Stimulated activated CD8-positive, alpha-beta memory T cell treated with anti-CD3 and anti-CD28 coated beads, Interleukin-15, amount 100 ng/mL, for 24 hours (primary cell): ENCODE results near the gene ENDOD1.
A peak's percentile ranks its signal among the peaks of the same experiment; 100 is the strongest.

Source experiments
- DNase-seq: peaks from one replicate; pipeline ENCODE4 v3.0.0-alpha.2; 2020; ENCODE audit warnings: low read depth

ENDOD1 gene

DNA sequence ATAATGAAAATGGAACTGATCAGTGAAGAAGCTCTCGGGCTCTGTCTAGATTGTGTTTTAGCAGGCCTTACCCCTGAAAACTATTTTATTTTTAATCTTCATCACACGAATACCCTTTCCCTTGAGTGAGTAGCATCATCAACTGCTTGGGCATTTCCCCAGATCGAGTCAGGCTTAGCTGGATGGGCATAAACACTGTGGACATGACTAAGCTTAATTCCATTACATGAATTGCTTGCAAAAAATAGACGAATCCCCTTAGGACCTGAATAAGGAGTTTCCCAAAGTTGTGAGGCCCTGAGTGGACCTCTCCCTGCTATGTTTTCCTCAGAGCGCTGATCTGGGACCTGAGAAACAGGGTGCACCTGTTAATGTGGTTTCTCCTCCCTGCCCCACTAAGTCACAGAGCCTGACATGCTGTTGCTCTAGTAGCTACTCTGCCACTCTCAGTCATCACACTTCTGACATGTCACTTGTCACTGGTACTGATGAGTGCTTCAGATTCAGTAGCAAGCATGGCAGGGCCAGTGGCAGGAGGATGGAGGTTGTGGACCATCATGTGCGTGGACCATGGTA is 53.5 kb downstream of the ENDOD1 start:
- no peak for DNase-seq

DNA sequence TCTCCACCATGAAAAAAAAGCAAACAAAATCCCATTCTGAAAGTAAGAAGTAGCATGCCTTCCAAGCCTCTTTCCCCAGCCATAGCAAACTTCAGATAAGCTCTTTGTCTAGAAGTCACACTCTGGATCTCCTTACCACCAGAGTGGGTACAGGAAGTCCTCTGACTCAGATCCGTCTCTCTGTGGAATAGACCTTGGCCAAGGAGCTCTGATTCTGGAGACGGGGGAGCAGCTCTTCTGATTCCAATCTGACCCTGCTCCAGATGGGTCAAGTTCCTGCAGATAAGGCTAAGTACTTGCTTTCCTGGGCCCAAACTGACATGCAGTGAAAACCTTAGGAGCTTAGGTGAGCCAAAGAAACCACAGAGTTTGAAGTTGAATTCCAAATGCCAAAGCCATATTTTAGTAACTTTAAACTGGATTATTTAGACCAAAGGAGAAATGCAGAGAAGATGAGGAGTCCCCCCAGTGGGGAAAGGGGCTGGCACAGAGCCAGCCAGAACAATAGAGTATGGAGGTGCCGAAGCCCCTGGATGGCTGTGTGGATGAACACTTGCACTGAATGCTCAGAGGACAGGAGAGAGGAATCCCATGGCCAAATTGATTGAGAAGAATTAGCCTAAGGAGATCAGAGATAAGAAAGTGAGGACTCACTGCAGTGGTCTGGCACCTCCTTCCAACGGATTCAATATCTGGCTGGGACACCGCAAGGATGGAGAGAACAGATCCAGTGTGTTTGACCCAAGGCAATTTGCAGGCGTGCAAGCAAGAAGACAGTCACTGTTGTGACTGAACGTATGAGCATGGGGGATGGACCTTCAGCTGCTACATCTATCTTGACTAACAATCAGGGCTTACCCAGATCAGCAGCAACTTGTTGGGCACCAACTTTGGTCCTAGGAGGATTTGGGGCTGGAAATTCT is 54.9 kb downstream of the ENDOD1 start:
- no peak for DNase-seq

GRCh38 chr11:95145430-95146060 is 55.9 kb downstream of the ENDOD1 start:
- no peak for DNase-seq

DNA sequence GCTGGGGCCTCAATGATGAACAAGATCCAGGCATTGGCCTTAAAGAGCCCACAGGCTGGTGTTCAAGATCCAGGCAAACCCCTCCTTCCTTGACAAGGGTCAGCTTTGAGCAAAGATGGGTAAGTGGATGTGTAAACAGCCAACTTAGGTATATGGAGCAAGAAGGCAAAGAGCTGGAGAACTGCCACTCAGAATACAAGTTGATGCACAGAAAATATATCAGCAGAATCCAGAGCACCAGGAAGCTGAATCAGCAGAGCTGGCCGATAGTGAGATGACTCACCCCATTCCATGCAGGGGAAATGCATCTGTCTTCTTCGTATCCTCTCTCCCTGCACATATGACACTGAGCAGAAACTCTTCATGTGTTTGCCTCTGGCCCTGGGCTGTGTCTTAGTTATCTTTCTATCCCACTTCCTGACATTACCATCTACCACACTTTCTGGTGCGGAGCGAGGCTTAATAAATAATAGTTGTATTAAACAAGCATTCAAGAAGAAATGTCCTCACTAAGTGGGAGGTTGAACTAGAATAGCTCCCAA is 57.8 kb downstream of the ENDOD1 start:
- DNase-seq: no peak

GRCh38 chr11:95148406-95148805 is 58.8 kb downstream of the ENDOD1 start:
- no peak for DNase-seq

DNA sequence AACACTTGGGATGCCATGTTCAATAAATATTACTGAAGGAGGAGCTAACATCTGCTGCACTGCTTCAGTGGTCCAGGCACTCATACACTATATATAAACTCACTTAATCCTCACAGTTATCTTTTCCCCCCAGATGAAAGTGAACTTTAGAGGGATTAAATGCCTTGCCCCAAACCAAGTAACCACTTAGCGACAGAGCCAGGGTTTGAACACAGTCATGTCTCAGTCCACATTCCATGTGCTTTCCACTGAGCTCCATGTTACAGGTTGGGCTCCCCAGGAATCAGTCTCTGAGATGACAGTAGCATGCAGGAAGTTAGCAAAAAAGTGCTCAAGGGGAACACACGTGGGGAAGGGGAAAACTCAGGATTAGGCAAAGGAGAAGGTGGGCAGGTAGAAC is 59.3 kb downstream of the ENDOD1 start:
- no peak for DNase-seq

DNA sequence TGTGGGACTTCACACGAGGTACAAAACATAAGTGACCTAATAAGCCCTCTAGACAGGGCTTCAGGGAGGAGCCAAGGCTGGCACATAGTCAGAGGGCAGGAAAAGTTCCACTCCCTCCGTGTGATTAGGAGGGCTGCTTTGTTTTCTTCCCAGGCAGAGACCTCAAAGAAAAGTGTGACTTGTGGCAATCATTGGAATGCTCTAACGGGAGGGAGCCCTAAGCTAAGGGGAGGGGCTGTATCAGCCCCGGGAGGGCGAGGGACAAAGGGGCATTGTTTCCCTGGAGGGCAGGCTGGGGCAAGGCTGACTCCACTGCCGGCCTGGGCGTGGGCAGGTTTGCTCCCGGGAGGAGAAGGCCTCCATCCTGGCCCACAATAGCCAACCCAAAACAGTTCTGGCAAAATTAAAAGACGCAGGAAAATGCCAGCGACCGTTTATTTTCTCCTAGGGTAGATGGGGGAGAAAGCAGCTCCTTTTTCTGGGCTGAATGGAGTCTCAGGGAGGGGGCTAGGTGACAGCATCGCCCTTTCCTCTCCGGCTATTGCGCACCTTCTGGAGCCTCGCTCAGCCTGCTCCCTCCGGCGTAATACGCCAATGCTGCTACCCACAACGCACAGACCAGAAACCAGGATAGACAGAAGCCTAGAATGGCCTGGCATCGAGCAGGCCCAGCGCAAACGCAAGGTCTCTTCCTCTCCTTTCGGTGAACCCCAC is 60.2 kb downstream of the ENDOD1 start:
- DNase-seq: no peak

- DNase-seq: peak; percentile 65
These were observed 61.5 kb downstream of the ENDOD1 start for GRCh38 chr11:95150956-95151684.

- no peak for DNase-seq
These were observed 63.5 kb downstream of the ENDOD1 start for GRCh38 chr11:95152876-95153856.

DNA sequence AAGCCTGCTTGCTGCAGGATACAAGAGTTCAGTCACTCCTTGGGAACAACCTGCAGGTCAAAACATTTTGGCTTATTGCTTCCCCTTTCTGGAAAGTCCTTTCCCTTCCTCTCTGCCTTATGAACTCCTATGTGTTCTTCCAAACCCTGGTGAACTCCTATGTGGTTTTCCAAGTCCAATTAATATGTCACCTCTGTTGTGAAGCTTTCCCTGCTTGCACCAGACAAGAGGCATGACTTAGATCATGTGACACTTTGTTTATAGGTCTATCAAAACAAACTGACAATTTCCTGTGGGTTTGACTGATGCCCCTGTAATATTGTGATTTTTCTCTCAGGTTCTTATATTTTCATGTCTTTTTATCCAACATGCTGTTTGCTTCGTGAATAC is 64.2 kb downstream of the ENDOD1 start:
- no peak for DNase-seq

- no peak for DNase-seq
These were observed 64.9 kb downstream of the ENDOD1 start for GRCh38 chr11:95154514-95154913.

DNA sequence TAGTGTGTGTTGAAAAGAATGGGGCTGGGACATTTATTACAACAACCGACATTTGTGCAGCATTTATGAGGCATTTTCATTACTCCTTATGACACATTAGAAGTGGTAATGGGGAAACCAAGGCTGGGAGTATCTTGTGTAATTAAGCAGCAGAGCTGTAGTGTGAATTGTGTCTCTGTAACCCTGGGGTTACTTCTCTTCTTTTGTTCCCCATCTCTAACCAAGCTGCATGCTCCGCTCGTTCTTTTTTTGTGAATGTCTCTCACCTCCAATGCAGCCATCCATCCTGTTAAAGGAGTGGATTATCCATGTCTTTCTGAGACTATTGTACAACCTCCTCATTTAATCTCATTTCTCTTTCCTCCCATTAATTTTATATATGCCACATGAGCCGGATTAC is 65.7 kb downstream of the ENDOD1 start:
- no peak for DNase-seq

GRCh38 chr11:95156133-95156721 is 66.6 kb downstream of the ENDOD1 start:
- no peak for DNase-seq

- DNase-seq: no peak
These were observed 67.4 kb downstream of the ENDOD1 start for GRCh38 chr11:95156916-95157541.

- no peak for DNase-seq
These were observed 68.2 kb downstream of the ENDOD1 start for GRCh38 chr11:95157824-95158223.

GRCh38 chr11:95161248-95161647 is 71.6 kb downstream of the ENDOD1 start:
- DNase-seq: no peak

- DNase-seq: no peak
These were observed 73.5 kb downstream of the ENDOD1 start for GRCh38 chr11:95163106-95163505.

- no peak for DNase-seq
These were observed 76.0 kb downstream of the ENDOD1 start for GRCh38 chr11:95165638-95166037.

GRCh38 chr11:95166781-95167180 is 77.1 kb downstream of the ENDOD1 start:
- DNase-seq: no peak
